HG03521 (cell line): ENCODE data around the gene XYLT2.

Experiments used
- ATAC-seq: cut with Tn5 transposase; IDR thresholded peaks from one replicate; pipeline ENCODE4 v1.9.1; 2021; ENCODE audit warnings: mild to moderate bottlenecking, moderate library complexity; ENCODE audit not compliant: unreplicated experiment

Gene XYLT2

GRCh38 chr17:50363217-50364060 lies 17.5 kb downstream of the XYLT2 start:
- ATAC-seq = no peak

GRCh38 chr17:50364061-50364458 lies 18.1 kb downstream of the XYLT2 start:
- ATAC-seq = no peak

GRCh38 chr17:50364715-50365114 lies 18.8 kb downstream of the XYLT2 start:
- ATAC-seq = no peak

GRCh38 chr17:50365165-50365564 lies 19.2 kb downstream of the XYLT2 start:
- no peak for ATAC-seq

GRCh38 chr17:50365649-50366393 lies 19.9 kb downstream of the XYLT2 start:
- ATAC-seq = no peak

- no peak for ATAC-seq
Observed at GRCh38 chr17:50367401-50367800, 21.5 kb downstream of the XYLT2 start.

- no peak for ATAC-seq
Observed at GRCh38 chr17:50370052-50370451, 24.1 kb downstream of the XYLT2 start.

GRCh38 chr17:50371526-50371925 lies 25.6 kb downstream of the XYLT2 start:
- ATAC-seq = no peak

GRCh38 chr17:50372222-50372757 lies 26.4 kb downstream of the XYLT2 start:
- no peak for ATAC-seq

- ATAC-seq = peak; percentile 80
Observed at GRCh38 chr17:50372758-50373556, 27.0 kb downstream of the XYLT2 start, which contains the start of the genes EME1 and MRPL27. TSS of gene EME1 (plus strand) at chr17:50373229. CDS start at chr17:50375209, 1,980 bp downstream. TSS of gene MRPL27 (minus strand) at chr17:50373184. CDS start at chr17:50373170, 14 bp downstream.

GRCh38 chr17:50373705-50374104 lies 27.8 kb downstream of the XYLT2 start:
- ATAC-seq = no peak

GRCh38 chr17:50375858-50376538 lies 30.1 kb downstream of the XYLT2 start:
- ATAC-seq = no peak

GRCh38 chr17:50379351-50380132 lies 33.6 kb downstream of the XYLT2 start:
- no peak for ATAC-seq

- no peak for ATAC-seq
Observed at GRCh38 chr17:50380369-50381259, 34.7 kb downstream of the XYLT2 start.

GRCh38 chr17:50381260-50381815 lies 35.4 kb downstream of the XYLT2 start:
- no peak for ATAC-seq

- ATAC-seq = no peak
Observed at GRCh38 chr17:50381920-50382319, 36.0 kb downstream of the XYLT2 start.

GRCh38 chr17:50382931-50383330 lies 37.0 kb downstream of the XYLT2 start:
- no peak for ATAC-seq

- no peak for ATAC-seq
Observed at GRCh38 chr17:50386510-50386909, 40.6 kb downstream of the XYLT2 start.
